Bone marrow (tissue), 2 donors: ENCODE measurements around the gene RNU1-3.
"Not testable (repeated sequence)": the region's sequence is repeated elsewhere in the genome, so short reads cannot be mapped to it uniquely, and the experiment has no call there.

Source experiments
- DNase-seq, 2 donors: peaks; one replicate each; lab custom pipeline; 2025; lab: John Stamatoyannopoulos, UW

RNU1-3 gene

GRCh38 chr1:16666502-16667413, at the start of gene RNU1-3:
Gene RNU1-3 (minus strand): TSS chr1:16666948.
- not testable (repeated sequence) for DNase-seq

DNA sequence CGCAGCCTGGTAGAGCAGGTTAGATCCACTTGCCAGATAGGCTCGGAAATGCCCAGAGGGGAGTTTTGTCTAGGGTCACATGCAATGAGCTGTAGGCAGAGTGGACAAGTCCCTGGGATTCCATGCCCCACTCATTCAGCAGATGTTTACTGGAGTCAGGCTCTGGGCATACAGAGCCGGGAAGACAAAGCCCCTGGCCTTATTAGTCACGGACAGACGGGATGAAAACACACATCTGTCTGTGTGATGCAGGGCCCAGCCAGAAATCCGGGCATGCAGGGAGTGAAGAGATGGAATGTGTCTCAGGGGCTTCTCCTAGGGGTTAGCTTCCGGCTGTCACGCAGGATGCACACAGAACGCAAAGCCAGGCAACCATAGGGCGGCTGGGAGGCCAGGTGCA, 46.7 kb upstream of the RNU1-3 start:
- not testable (repeated sequence) for DNase-seq

DNA sequence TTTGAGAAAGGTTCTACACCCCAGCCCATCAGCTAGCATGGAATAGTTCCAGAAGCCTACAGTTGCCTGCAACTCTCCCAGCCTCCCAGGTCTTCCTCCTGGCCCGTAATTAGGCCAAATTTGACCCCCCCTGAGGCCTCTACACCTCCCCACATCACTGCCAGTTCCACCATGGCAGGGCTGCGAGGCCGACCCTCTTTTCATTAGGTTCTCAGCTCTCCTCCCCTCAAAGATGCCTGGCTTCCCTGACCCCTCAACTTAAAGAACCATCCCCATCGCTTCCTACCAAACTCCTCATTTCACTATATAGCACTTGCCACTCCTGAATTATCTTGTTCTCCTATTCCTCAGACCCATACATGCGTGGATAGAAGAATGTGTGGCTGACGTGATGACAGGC, 46.2 kb upstream of the RNU1-3 start:
- DNase-seq: not testable (repeated sequence)

DNA sequence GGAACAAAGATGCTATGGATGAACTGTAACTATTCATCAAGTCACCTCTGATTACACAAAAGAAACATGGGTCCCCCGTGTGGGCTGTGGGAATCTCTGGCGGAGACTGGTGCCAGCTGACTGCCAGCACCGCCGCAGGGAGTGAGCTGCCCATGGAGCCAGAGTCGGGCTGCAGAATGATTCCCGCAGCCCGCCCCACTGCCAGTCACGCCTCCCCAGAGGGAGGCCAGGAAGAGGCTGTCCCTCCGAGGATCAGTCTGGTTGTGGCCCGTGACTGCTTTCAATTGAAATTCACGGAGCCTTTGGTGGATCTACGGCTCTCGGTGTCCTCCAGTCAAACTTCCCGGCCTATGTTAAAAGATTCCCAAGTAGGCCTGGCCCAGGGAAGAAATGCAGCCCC, 45.8 kb upstream of the RNU1-3 start:
- DNase-seq: not testable (repeated sequence)

DNA sequence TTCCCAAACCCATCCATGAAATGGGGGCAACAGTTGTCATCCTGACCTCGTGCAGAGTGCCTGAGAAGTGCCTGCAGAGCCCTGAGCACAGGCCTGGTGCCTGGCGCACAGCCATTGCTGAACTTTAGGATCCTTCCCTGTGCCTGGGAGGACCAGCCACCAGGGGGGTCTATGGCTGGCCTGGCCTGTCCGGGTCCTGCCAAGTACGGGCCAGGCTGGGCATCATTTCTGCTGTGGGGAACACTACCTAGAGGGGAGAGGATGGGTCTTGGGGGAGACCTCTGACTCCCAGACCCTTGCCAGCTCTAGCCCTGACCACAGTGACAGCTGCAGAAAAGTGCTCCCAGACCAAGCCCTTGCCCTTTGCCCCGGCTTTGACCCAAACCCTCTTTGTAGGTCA, 45.4 kb upstream of the RNU1-3 start:
- DNase-seq: not testable (repeated sequence)

- DNase-seq: not testable (repeated sequence)
Measured at GRCh38 chr1:16710618-16711017, 43.9 kb upstream of the RNU1-3 start.

- not testable (repeated sequence) for DNase-seq
Measured at GRCh38 chr1:16709659-16710087, 42.9 kb upstream of the RNU1-3 start.

GRCh38 chr1:16708704-16709103, 42.0 kb upstream of the RNU1-3 start:
- not testable (repeated sequence) for DNase-seq

DNA sequence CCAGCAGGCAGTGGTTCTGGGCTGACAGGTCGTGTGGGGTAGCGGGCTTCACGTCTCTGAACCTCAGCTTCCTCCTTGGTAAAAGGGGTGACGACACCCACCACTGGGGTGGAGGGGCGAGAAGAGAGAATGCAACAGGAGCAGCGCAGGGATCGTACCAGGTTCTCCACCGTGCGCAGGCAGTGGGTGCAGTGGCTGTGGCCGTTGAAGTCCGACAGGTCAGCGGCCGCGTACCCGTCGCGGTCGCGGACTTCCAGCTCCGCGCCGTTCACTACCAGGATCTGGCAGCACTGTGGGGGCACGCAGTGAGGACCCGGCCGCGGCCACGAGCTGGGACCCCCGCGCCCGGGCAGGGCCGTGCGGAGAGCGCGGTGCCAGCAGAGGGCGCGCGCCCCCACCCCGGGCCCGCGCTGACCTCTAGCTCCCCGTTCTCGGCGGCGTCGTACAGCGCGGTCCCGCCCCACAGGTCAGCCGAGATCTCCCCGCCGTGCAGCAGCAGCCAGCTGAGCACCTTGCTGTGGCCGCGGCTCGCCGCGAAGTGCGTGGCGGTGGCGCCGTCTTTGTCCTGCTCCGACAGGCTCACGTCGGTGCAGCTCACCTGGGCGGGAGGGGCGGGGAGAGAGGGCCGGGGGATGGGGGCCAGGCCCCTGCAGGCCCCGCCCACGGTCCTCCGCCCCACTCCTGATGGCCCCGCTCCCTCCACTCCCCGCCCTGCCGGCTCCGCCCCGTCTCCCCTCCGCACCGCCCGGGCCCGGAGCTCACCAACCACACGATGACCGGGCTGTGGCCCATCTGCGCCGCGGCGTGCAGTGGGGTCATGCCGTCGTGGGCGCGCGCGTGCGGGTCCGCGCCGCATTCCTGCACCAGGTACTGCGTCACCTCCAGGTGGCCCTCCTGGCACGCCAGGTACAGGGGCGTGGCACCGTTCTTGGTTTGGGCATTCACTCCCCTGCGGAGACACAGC, 40.7 kb upstream of the RNU1-3 start:
- DNase-seq: not testable (repeated sequence)

DNA sequence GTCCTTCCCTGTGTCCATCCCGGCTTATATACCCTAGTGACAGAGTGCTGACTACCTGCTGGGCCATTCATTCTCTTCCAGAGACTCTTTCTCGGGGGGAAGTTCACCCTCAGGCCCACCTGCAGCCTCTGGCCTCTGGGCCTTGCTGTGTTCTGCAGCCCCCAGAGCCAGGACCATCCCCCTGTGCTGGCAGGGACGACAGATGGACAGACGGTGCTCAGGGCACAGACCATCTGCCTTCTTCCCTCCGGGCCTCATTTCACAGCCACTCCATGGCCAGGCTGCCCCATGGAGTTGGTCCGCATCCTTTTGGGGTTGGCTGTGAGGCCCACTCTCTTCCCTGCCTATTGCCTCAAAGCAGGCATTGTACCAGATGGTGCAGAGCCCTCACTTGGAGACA, 39.6 kb upstream of the RNU1-3 start:
- not testable (repeated sequence) for DNase-seq

GRCh38 chr1:16704502-16705100, 37.9 kb upstream of the RNU1-3 start:
- not testable (repeated sequence) for DNase-seq

GRCh38 chr1:16704076-16704475, 37.3 kb upstream of the RNU1-3 start:
- not testable (repeated sequence) for DNase-seq

DNA sequence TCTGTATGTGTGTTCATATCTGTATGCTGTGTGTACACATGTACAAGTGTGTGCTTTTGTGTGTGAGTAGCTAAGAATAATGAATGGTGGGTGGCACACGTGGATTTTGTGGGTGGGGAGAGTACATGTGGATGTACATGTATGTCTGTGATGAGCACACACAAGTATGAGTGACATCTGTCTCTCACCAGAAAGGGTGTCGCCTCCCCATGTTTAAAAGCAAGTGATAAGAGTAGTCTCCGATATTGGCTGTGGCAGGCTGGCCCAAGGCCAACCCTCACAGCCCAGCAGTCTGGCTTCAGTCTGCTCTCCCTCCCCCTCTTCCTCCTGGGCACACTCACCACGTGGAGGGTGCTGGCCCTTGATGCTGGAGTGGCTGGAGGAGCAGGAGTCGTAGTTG, 36.9 kb upstream of the RNU1-3 start:
- DNase-seq: not testable (repeated sequence)

DNA sequence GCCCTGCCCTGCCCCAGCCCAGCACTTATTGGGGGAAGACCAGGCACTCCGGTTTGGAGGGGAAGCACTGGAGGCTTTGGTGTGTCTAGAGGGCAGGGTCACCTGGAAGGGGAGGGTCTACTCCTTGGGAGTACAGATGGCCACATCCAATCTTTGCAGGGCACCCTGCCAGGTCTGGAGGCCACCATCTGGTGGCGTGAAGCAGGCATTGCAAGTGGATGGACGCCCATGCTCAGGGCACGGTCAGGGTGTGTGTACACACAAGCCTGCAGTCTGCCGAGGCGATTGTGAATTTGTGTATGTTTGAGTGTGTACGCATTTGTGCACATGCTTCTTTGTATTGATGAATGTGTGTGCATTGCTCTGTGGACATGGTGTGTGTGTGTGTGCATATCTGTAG, 36.4 kb upstream of the RNU1-3 start:
- DNase-seq: not testable (repeated sequence)

GRCh38 chr1:16702280-16702679, 35.5 kb upstream of the RNU1-3 start:
- not testable (repeated sequence) for DNase-seq

GRCh38 chr1:16701189-16701588, 34.4 kb upstream of the RNU1-3 start:
- DNase-seq: not testable (repeated sequence)

GRCh38 chr1:16700138-16700895, 33.6 kb upstream of the RNU1-3 start:
- DNase-seq: not testable (repeated sequence)

GRCh38 chr1:16699440-16699839, 32.7 kb upstream of the RNU1-3 start:
- not testable (repeated sequence) for DNase-seq

- not testable (repeated sequence) for DNase-seq
Measured at GRCh38 chr1:16697152-16697551, 30.4 kb upstream of the RNU1-3 start.

DNA sequence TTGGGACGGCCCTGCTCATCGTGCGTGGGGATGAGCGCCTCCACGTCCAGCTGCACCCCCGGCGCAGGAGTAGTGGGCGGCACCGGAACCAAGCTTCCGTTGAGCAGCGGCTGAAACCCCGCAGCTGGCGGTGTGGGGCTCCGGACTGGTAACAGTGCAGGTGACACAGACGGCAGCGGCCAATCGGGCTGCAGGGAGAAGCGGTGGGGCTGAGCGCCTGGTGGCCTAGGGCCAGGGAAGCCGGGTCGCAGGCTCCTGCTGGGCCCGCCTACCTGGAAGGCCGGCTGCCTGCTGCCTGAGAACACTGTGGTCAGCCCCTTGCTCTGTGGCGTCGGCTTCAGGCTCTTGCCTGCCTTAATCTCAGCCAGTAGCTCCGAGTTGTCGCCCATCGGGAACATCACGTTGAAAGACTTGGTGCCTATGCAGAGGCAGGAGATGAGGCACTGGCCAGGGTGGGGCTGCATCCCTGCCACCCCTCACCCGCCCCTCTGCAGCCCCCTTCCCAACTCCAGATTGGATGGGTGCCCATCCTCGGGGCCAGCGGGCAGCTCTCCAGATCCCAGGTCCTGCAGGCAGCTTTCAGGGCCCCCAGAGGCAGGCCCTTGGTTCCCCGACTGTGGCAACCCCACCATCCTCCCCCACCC, 29.9 kb upstream of the RNU1-3 start:
- DNase-seq: not testable (repeated sequence)

GRCh38 chr1:16694308-16694702, 27.6 kb upstream of the RNU1-3 start:
- not testable (repeated sequence) for DNase-seq
